SK-N-SH treated with all-trans-retinoic acid at 6 μM for 48 hours (cell line): ENCODE results near the gene SNRNP25.

ENCODE experiments used
- ARNTL ChIP-seq: fragments of 450-650 bp; formaldehyde crosslinking; IDR thresholded peaks from 2 replicates; pipeline ENCODE4 v1.5.0; 2020; ENCODE audit warnings: low read depth, mild to moderate bottlenecking, moderate library complexity, borderline replicate concordance
- CSDC2 ChIP-seq: fragments of 250-450 bp; sonication (Bioruptor Pico); IDR thresholded peaks from 2 replicates; pipeline ENCODE4 v1.5.0; 2020; ENCODE audit warnings: mild to moderate bottlenecking, moderate library complexity
- CSRNP3 ChIP-seq: fragments of 250-450 bp; sonication (Bioruptor Pico); IDR thresholded peaks from 2 replicates; pipeline ENCODE4 v1.5.1; 2021; ENCODE audit warnings: mild to moderate bottlenecking, moderate library complexity
- OSR1 ChIP-seq: fragments of 250-450 bp; sonication (Bioruptor Pico); IDR thresholded peaks from 2 replicates; pipeline ENCODE4 v1.8.0; 2022; ENCODE audit warnings: moderate library complexity, mild to moderate bottlenecking, inconsistent platforms
- TCF4 ChIP-seq: fragments of 250-450 bp; sonication (Bioruptor Pico); IDR thresholded peaks from 2 replicates; pipeline ENCODE4 v1.8.0; 2021; ENCODE audit warnings: mild to moderate bottlenecking, moderate library complexity, borderline replicate concordance
- ZFP3 ChIP-seq: fragments of 250-450 bp; sonication (Bioruptor Pico); IDR thresholded peaks from 2 replicates; pipeline ENCODE4 v1.5.0; 2020; ENCODE audit warnings: mild to moderate bottlenecking, moderate library complexity
- ZNF565 ChIP-seq: fragments of 450-650 bp; formaldehyde crosslinking; conservative IDR thresholded peaks from 2 replicates; pipeline ENCODE4 v1.5.0; 2020; ENCODE audit warnings: low read depth, mild to moderate bottlenecking, moderate library complexity
- TF ChIP-seq, protein P1 (sequence below): fragments of 250-450 bp; sonication (Bioruptor Pico); IDR thresholded peaks from 2 replicates; pipeline ENCODE4 v1.8.0; 2020; ENCODE audit warnings: mild to moderate bottlenecking, moderate library complexity, borderline replicate concordance

DNA sequence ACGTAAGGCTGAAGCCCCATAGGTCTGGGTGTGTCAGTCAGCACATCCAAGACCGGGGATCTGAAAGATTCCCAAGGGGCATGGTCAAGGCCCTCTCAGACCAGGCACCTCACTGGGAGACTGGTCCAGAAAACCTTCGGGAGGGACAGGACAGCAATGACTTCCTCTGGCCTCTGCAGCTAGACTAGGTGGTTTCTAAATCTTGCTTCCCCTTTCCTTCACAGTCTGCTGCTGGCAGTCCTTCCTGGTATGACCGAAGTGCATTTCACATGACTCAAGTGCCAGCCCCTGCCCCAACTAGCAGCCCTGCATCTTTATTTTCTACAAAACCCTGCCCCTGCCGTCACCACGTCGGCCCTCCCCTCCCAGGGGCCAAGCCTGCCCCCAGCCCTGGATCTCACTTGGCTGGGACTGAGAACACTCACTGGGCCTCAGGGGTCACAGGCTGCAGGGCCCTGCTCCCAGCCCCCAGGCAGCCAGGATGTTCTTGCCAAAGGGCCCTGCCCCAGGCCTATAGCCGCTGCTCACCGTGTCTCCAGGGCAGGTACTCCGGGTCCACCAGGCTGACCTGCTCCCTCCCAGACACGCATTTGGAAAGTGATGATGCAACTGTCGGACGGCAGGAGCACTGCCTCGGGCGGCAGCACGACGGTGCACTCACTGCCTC is 18.5 kb upstream of the SNRNP25 start:
- no peak for TF ChIP-seq OSR1 (CRISPR knock-in tag)
- TF ChIP-seq ZFP3 (CRISPR knock-in tag), result no peak
- TF ChIP-seq CSDC2, result no peak
- TF ChIP-seq, protein P1, sequence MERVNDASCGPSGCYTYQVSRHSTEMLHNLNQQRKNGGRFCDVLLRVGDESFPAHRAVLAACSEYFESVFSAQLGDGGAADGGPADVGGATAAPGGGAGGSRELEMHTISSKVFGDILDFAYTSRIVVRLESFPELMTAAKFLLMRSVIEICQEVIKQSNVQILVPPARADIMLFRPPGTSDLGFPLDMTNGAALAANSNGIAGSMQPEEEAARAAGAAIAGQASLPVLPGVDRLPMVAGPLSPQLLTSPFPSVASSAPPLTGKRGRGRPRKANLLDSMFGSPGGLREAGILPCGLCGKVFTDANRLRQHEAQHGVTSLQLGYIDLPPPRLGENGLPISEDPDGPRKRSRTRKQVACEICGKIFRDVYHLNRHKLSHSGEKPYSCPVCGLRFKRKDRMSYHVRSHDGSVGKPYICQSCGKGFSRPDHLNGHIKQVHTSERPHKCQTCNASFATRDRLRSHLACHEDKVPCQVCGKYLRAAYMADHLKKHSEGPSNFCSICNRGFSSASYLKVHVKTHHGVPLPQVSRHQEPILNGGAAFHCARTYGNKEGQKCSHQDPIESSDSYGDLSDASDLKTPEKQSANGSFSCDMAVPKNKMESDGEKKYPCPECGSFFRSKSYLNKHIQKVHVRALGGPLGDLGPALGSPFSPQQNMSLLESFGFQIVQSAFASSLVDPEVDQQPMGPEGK (CRISPR knock-in tag), result no peak
- TF ChIP-seq ARNTL, result no peak
- no peak for TF ChIP-seq ZNF565 (CRISPR knock-in tag)
- no peak for TF ChIP-seq CSRNP3 (CRISPR knock-in tag)
- no peak for TF ChIP-seq TCF4 (CRISPR knock-in tag)
